Karpas-422 (cell line): ENCODE data around the gene MOV10L1. TPM values are rescaled to one million over a fixed set of nuclear protein-coding genes. Genes with fewer than 3 reads are reported as not detected.
A peak's percentile ranks its signal among the peaks of the same experiment; 100 is the strongest.

Experiments
- DNase-seq: peaks from one replicate; pipeline ENCODE4 v3.0.0-alpha.2; 2015
- H2AFZ ChIP-seq: fragments of 200-600 bp; sonication (generic); 2 replicates; pipeline ENCODE4 v1.6.1; 2014; ENCODE audit warnings: antibody characterized with exemption, low read length, mixed read lengths
- H3K27ac ChIP-seq: fragments of 200-600 bp; sonication (generic); 2 replicates; pipeline ENCODE4 v1.5.1; 2014; ENCODE audit warnings: mild to moderate bottlenecking, low read length, moderate library complexity
- H3K27me3 ChIP-seq: fragments of 200-600 bp; sonication (generic); 2 replicates; pipeline ENCODE4 v1.6.1; 2014; ENCODE audit warnings: low read length, mixed read lengths
- H3K36me3 ChIP-seq: fragments of 200-600 bp; sonication (generic); 2 replicates; pipeline ENCODE4 v1.6.1; 2014; ENCODE audit warnings: low read length, mixed read lengths; ENCODE audit not compliant: insufficient read depth
- H3K4me1 ChIP-seq: fragments of 200-600 bp; sonication (generic); 2 replicates; pipeline ENCODE4 v1.6.1; 2014; ENCODE audit warnings: mild to moderate bottlenecking, low read length, mixed read lengths
- H3K4me2 ChIP-seq: fragments of 200-600 bp; sonication (generic); 2 replicates; pipeline ENCODE4 v1.6.1; 2014; ENCODE audit warnings: low read length, low read depth, mild to moderate bottlenecking; ENCODE audit not compliant: poor library complexity, severe bottlenecking
- H3K4me3 ChIP-seq: fragments of 200-600 bp; sonication (generic); 2 replicates; pipeline ENCODE4 v1.5.1; 2014; ENCODE audit warnings: mild to moderate bottlenecking, antibody characterized with exemption, low read length, mixed read lengths
- H3K79me2 ChIP-seq: fragments of 200-600 bp; sonication (generic); 2 replicates; pipeline ENCODE4 v1.6.1; 2014; ENCODE audit warnings: mild to moderate bottlenecking, low read length, mixed read lengths
- H3K9ac ChIP-seq: fragments of 200-600 bp; sonication (generic); 2 replicates; pipeline ENCODE4 v1.6.0; 2014; ENCODE audit warnings: low read length
- H3K9me2 ChIP-seq: fragments of 200-600 bp; sonication (generic), shearing (Covaris generic); replicated peaks from 2 replicates; pipeline ENCODE4 v1.6.0; 2014; ENCODE audit warnings: mild to moderate bottlenecking, low read length, moderate library complexity; ENCODE audit not compliant: insufficient read depth
- H3K9me3 ChIP-seq: fragments of 300-700, 200-600 bp; sonication (generic); 2 replicates; pipeline ENCODE4 v1.6.1; 2014; ENCODE audit warnings: low read length, mixed read lengths
- H4K20me1 ChIP-seq: fragments of 200-600 bp; sonication (generic); 2 replicates; pipeline ENCODE4 v1.6.1; 2014; ENCODE audit warnings: mild to moderate bottlenecking, antibody characterized with exemption, low read length, low read depth; ENCODE audit not compliant: insufficient read depth
- total RNA-seq: library from RNA; depleted of rRNA; stranded (reverse); fragments of >200 nt; shearing (Covaris generic); gene quantifications from 2 replicates; pipeline ENCODE4 v1.2.3, GENCODE V29; 2014; ENCODE audit warnings: low replicate concordance

The MOV10L1 gene
- total RNA-seq, 1 experiment from 2014 or later: 2.9 TPM

GRCh38 chr22:50047346-50047745 lies 42.5 kb upstream of the MOV10L1 start:
- no peaks in the 10 kb centered on the region for H3K4me1 ChIP-seq
- no peak overlapping the region for H2AFZ ChIP-seq
- no peaks in the 10 kb centered on the region for H3K79me2 ChIP-seq
- no peak overlapping the region for H3K27ac ChIP-seq
- no peaks in the 10 kb centered on the region for H3K27me3 ChIP-seq
- H3K4me3 ChIP-seq: no peak overlapping the region
- H4K20me1 ChIP-seq: no peaks in the 10 kb centered on the region
- H3K9me3 ChIP-seq: no peaks in the 10 kb centered on the region
- H3K4me2 ChIP-seq: no peak overlapping the region
- no peaks in the 10 kb centered on the region for H3K36me3 ChIP-seq
- no peak for DNase-seq
- no peaks in the 10 kb centered on the region for H3K9me2 ChIP-seq
- H3K9ac ChIP-seq: no peak overlapping the region

GRCh38 chr22:50048061-50048765 lies 41.6 kb upstream of the MOV10L1 start:
- DNase-seq: no peak
- H4K20me1 ChIP-seq: no peaks in the 10 kb centered on the region
- no peak overlapping the region for H3K4me2 ChIP-seq
- no peaks in the 10 kb centered on the region for H3K9me2 ChIP-seq
- H3K36me3 ChIP-seq: no peaks in the 10 kb centered on the region
- H2AFZ ChIP-seq: no peak overlapping the region
- H3K79me2 ChIP-seq: no peaks in the 10 kb centered on the region
- no peak overlapping the region for H3K27ac ChIP-seq
- no peaks in the 10 kb centered on the region for H3K4me1 ChIP-seq
- H3K4me3 ChIP-seq: no peak overlapping the region
- no peak overlapping the region for H3K9ac ChIP-seq
- H3K27me3 ChIP-seq: no peaks in the 10 kb centered on the region
- no peaks in the 10 kb centered on the region for H3K9me3 ChIP-seq

GRCh38 chr22:50048836-50049235 lies 41.0 kb upstream of the MOV10L1 start:
- Histone ChIP-seq H3K36me3 (no peaks in the 10 kb centered on the region), H3K4me3 (no peak overlapping the region), H3K9me2 (no peaks in the 10 kb centered on the region), H3K27me3 (no peaks in the 10 kb centered on the region), H4K20me1 (no peaks in the 10 kb centered on the region), H3K9ac (no peak overlapping the region), H2AFZ (no peak overlapping the region), H3K27ac (no peak overlapping the region), H3K79me2 (no peaks in the 10 kb centered on the region), H3K4me2 (no peak overlapping the region), H3K9me3 (no peaks in the 10 kb centered on the region), H3K4me1 (no peaks in the 10 kb centered on the region)
- no peak for DNase-seq

DNA sequence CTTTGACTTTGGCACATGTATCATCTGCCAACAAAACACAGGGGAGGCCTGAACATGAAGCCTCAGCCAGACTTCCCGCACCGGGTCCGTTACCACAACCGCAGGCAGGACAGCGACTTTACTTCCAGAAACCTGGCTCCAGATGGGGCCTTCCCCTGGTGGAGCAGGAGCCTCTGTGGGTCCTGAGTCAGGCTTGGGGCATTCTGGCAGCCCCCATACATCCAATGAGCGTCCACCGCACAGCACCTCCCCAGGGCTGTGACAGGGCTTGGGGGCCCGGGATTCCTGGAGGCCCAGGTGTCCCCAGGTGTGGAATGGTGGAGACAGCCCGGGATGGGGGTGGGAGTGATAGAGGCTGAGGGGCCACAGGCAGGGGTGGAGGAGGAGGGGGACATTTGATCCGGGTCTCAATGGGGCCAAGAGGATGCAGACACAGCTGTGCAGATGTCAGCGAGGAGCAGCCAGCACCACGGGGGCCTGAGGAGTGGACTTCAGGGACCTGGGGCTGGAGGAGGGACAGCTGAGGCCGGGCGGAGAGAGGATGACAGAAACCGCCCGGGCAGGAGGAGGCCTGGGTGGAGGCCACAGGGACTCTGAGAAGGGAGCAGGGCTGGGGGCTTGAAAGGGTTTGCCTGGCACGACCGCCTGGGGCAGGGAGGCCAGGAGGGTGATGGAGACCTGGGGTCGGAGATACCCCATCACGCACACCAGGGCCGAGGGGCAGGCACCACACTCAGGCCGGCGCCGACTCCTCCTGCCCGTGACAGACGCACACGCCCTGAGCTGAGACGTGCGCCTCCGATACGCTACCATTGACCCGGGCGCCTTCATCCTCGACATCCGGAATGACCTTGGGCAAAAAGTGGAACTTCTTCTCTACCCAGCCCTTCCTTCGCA lies 40.3 kb upstream of the MOV10L1 start:
- Histone ChIP-seq H3K27me3 (no peaks in the 10 kb centered on the region), H3K4me1 (no peaks in the 10 kb centered on the region), H3K4me3 (no peak overlapping the region), H3K9ac (no peak overlapping the region), H2AFZ (no peak overlapping the region), H4K20me1 (no peaks in the 10 kb centered on the region), H3K27ac (no peak overlapping the region), H3K9me3 (no peaks in the 10 kb centered on the region), H3K36me3 (no peaks in the 10 kb centered on the region), H3K4me2 (no peak overlapping the region), H3K9me2 (no peaks in the 10 kb centered on the region), H3K79me2 (no peaks in the 10 kb centered on the region)
- DNase-seq: no peak

DNA sequence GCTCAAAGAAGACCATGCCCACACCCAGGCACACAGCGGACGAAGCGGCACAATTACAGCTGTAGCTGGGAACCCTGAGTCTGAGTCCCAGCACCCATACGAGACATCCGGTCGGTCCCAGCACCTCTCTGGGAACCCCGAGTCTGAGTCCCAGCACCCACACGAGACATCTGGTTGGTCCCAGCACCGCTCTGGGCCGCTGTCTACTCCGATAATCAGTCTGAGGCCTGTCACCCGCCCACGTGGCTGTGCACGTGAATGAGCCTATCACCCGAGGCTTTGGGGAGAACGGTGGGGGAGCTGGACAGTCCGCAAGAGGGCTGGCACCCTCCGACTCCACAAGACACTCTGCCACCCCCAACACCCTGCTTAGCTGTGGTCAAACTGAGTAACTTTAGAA lies 37.9 kb upstream of the MOV10L1 start:
- Histone ChIP-seq H3K9me3 (no peaks in the 10 kb centered on the region), H3K27ac (no peak overlapping the region), H3K9ac (no peak overlapping the region), H3K79me2 (no peaks in the 10 kb centered on the region), H4K20me1 (no peaks in the 10 kb centered on the region), H3K4me2 (no peak overlapping the region), H3K4me3 (no peak overlapping the region), H3K4me1 (peaks cover 13% of the 10 kb centered on the region), H3K9me2 (no peaks in the 10 kb centered on the region), H3K27me3 (no peaks in the 10 kb centered on the region), H2AFZ (no peak overlapping the region), H3K36me3 (no peaks in the 10 kb centered on the region)
- DNase-seq: no peak

GRCh38 chr22:50053861-50054260 lies 35.9 kb upstream of the MOV10L1 start:
- H2AFZ ChIP-seq: no peak overlapping the region
- peaks cover 19% of the 10 kb centered on the region for H3K4me1 ChIP-seq
- no peaks in the 10 kb centered on the region for H3K36me3 ChIP-seq
- H3K4me2 ChIP-seq: no peak overlapping the region
- no peaks in the 10 kb centered on the region for H4K20me1 ChIP-seq
- H3K4me3 ChIP-seq: no peak overlapping the region
- H3K9ac ChIP-seq: no peak overlapping the region
- H3K27ac ChIP-seq: no peak overlapping the region
- no peaks in the 10 kb centered on the region for H3K9me3 ChIP-seq
- no peaks in the 10 kb centered on the region for H3K79me2 ChIP-seq
- H3K9me2 ChIP-seq: no peaks in the 10 kb centered on the region
- DNase-seq: no peak
- no peaks in the 10 kb centered on the region for H3K27me3 ChIP-seq

DNA sequence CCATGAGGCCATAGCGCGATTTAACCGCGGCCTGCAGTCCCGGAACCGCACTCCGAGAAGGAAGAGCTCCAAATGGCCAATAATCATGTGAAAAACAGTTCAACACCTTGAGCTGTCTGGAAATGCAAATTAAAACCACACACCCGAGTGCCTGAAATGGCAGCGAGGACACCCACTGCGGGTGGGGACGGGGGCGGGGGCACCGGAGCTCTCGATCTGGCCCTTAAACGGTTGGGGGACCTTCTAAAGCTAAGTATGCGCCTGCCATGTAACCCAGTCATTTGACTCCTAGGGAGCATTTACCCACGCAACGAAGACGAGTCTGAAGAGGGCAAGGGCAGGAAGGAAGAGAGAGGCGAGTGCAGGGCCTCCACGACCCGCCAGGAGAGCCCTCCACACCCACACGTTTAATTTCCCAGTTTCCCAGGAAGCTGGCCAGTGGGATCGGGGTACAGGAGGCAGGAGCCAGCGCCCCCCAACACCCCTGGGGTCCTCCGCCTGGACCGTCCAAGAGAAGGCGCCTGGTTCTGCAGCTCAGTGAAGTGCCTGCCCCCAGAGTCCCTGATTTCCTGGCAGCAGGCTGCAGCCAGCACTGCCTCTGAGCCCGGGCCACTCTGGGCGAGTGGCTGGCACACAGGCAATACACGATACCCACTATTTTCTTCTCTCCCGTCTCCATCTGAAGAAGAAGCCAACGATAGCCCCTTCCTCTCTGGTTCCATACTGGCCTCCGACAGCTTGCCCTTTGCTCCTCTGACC lies 33.4 kb upstream of the MOV10L1 start:
- Histone ChIP-seq H4K20me1 (no peaks in the 10 kb centered on the region), H3K9ac (peak overlapping the region; percentile 42), H3K4me3 (peak overlapping the region; percentile 35; the same call in 1 of the 2 replicates), H3K4me1 (peaks cover 29% of the 10 kb centered on the region), H3K9me2 (no peaks in the 10 kb centered on the region), H3K27me3 (no peaks in the 10 kb centered on the region), H3K36me3 (no peaks in the 10 kb centered on the region), H3K79me2 (no peaks in the 10 kb centered on the region), H3K9me3 (no peaks in the 10 kb centered on the region), H2AFZ (no peak overlapping the region), H3K27ac (no peak overlapping the region), H3K4me2 (peak overlapping the region; percentile 54)
- peak; percentile 70 for DNase-seq
